ENCODE measurements around the gene ADARB2.

Gene ADARB2

GRCh38 chr10:1668399-1668798 lies 68.9 kb downstream of the ADARB2 start:
- no peak for DNase-seq (ENCODE audit: insufficient read length, low spot score)
- TF ChIP-seq TAF1 (IDR thresholded peaks at IDR 0.05; ENCODE audit: low read depth, low read length) (no peak), POLR2A (IDR thresholded peaks at IDR 0.05; ENCODE audit: low read depth, low read length) (no peak), POU2F2 (IDR thresholded peaks at IDR 0.05; ENCODE audit: low read depth, low read length) (no peak)
- no peak for FAIRE-seq

GRCh38 chr10:1667392-1667791 lies 69.9 kb downstream of the ADARB2 start:
- no peak for TF ChIP-seq PAX5 (IDR thresholded peaks at IDR 0.05; ENCODE audit: insufficient read depth, low read length, severe bottlenecking)
- no peak for TF ChIP-seq POU2F2 (IDR thresholded peaks at IDR 0.05; ENCODE audit: low read depth, low read length)
- TF ChIP-seq POLR2A (IDR thresholded peaks at IDR 0.05; ENCODE audit: low read depth, low read length): no peak
- TF ChIP-seq POLR2AphosphoS5 (IDR thresholded peaks at IDR 0.05; ENCODE audit: low read depth, low read length): no peak
- no peak for TF ChIP-seq TAF1 (IDR thresholded peaks at IDR 0.05; ENCODE audit: low read depth, low read length)
- TF ChIP-seq SPI1 (IDR thresholded peaks at IDR 0.05; ENCODE audit: low read depth, low read length): no peak
- FAIRE-seq (no peak), DNase-seq (ENCODE audit: insufficient read length, low spot score) (no peak)

DNA sequence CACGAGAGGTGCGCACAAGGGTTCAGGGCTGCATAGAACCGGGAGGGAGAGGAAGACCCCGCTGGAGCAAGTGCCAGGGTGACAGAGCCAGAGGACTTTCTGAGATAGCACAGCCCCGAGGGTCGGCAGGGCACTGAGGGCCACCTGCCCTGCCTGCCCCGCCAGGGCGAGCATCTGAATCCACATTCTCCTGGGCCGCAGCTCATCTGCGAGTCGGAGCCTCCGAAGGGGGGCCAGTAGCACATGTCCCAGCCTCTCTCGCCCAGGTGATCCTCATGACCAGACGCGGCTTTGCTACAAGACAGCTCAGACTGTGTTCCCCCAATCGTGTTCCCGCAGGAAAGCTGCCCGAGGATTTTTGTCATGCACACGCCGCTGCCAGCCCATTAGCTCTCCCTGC lies 71.2 kb downstream of the ADARB2 start:
- TF ChIP-seq TAF1 (IDR thresholded peaks at IDR 0.05; ENCODE audit: low read depth, low read length): no peak
- no peak for TF ChIP-seq POLR2A (IDR thresholded peaks at IDR 0.05; ENCODE audit: low read depth, low read length)
- no peak for TF ChIP-seq PAX5 (IDR thresholded peaks at IDR 0.05; ENCODE audit: insufficient read depth, low read length, severe bottlenecking)
- no peak for TF ChIP-seq POLR2AphosphoS5 (IDR thresholded peaks at IDR 0.05; ENCODE audit: low read depth, low read length)
- no peak for TF ChIP-seq SPI1 (IDR thresholded peaks at IDR 0.05; ENCODE audit: low read depth, low read length)
- TF ChIP-seq POU2F2 (IDR thresholded peaks at IDR 0.05; ENCODE audit: low read depth, low read length): no peak
- DNase-seq (ENCODE audit: insufficient read length, low spot score) (no peak), FAIRE-seq (no peak)

DNA sequence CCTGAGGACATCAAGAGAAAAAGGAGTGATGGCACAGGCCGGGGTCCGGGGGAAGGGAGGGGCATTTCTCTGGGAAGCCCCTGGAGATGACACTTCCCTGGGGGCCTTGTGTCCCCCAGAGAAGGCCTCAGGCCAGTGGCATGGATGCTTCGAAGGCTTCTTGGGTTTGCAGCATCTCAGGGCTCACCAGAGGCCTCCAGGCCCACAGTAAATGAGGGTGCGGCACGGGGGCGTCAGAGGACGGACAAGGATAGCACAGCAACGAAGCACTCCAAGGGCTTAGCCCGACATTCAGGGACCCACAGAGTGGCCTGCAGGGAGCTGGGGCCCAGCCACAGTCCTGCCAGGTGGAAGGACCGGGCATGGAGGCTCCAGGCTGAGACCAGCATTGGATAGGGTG lies 71.6 kb downstream of the ADARB2 start:
- DNase-seq (ENCODE audit: insufficient read length, low spot score) (no peak), FAIRE-seq (no peak)
- TF ChIP-seq POLR2AphosphoS5 (IDR thresholded peaks at IDR 0.05; ENCODE audit: low read depth, low read length) (no peak), POU2F2 (IDR thresholded peaks at IDR 0.05; ENCODE audit: low read depth, low read length) (no peak), SPI1 (IDR thresholded peaks at IDR 0.05; ENCODE audit: low read depth, low read length) (no peak), POLR2A (IDR thresholded peaks at IDR 0.05; ENCODE audit: low read depth, low read length) (no peak), PAX5 (IDR thresholded peaks at IDR 0.05; ENCODE audit: insufficient read depth, low read length, severe bottlenecking) (no peak), TAF1 (IDR thresholded peaks at IDR 0.05; ENCODE audit: low read depth, low read length) (no peak)

- DNase-seq (ENCODE audit: insufficient read length, low spot score): no peak
- FAIRE-seq: no peak
- TF ChIP-seq POU2F2 (IDR thresholded peaks at IDR 0.05; ENCODE audit: low read depth, low read length) (no peak), POLR2AphosphoS5 (IDR thresholded peaks at IDR 0.05; ENCODE audit: low read depth, low read length) (no peak), TAF1 (IDR thresholded peaks at IDR 0.05; ENCODE audit: low read depth, low read length) (no peak), POLR2A (IDR thresholded peaks at IDR 0.05; ENCODE audit: low read depth, low read length) (no peak), PAX5 (IDR thresholded peaks at IDR 0.05; ENCODE audit: insufficient read depth, low read length, severe bottlenecking) (no peak), SPI1 (IDR thresholded peaks at IDR 0.05; ENCODE audit: low read depth, low read length) (no peak)
Measured at GRCh38 chr10:1665021-1665661, 72.2 kb downstream of the ADARB2 start.

DNA sequence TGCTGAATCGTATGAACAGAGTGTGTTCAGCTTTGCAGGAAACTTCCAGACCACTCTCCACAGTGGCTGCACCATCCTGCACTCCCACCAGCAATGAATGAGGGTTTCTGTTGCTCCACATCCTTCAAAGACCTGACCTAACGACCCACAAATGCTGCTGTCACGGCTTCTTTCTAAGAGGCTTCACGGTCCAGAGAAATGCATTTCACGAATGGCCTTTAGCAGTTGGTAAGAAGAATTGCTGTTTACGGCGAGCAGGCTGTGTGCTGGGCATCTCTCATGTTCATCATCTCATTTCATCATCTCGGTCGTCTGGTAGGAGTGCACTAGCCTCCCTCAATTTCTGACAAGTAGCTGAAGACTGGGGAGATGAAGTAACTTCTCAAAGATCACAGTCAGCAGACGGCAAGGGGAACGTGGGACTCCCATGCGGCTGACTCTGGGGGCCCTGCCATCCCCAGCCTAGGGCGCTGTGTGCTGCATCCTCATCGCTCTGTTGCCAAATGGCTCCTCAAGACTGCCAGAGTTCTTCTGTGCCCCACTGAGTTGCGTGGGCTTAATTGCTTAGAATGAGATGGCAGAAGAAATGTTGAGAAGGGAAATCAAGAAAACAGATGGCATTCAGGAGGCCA lies 72.9 kb downstream of the ADARB2 start:
- FAIRE-seq (no peak), DNase-seq (ENCODE audit: insufficient read length, low spot score) (no peak)
- TF ChIP-seq TAF1 (IDR thresholded peaks at IDR 0.05; ENCODE audit: low read depth, low read length): no peak
- TF ChIP-seq PAX5 (IDR thresholded peaks at IDR 0.05; ENCODE audit: insufficient read depth, low read length, severe bottlenecking): no peak
- TF ChIP-seq POLR2A (IDR thresholded peaks at IDR 0.05; ENCODE audit: low read depth, low read length): no peak
- TF ChIP-seq POLR2AphosphoS5 (IDR thresholded peaks at IDR 0.05; ENCODE audit: low read depth, low read length): no peak
- no peak for TF ChIP-seq SPI1 (IDR thresholded peaks at IDR 0.05; ENCODE audit: low read depth, low read length)
- no peak for TF ChIP-seq POU2F2 (IDR thresholded peaks at IDR 0.05; ENCODE audit: low read depth, low read length)

GRCh38 chr10:1663226-1663625 lies 74.1 kb downstream of the ADARB2 start:
- no peak for DNase-seq (ENCODE audit: insufficient read length, low spot score)
- no peak for FAIRE-seq
- no peak for TF ChIP-seq SPI1 (IDR thresholded peaks at IDR 0.05; ENCODE audit: low read depth, low read length)
- no peak for TF ChIP-seq POLR2A (IDR thresholded peaks at IDR 0.05; ENCODE audit: low read depth, low read length)
- TF ChIP-seq TAF1 (IDR thresholded peaks at IDR 0.05; ENCODE audit: low read depth, low read length): no peak
- no peak for TF ChIP-seq PAX5 (IDR thresholded peaks at IDR 0.05; ENCODE audit: insufficient read depth, low read length, severe bottlenecking)
- TF ChIP-seq POLR2AphosphoS5 (IDR thresholded peaks at IDR 0.05; ENCODE audit: low read depth, low read length): no peak
- TF ChIP-seq POU2F2 (IDR thresholded peaks at IDR 0.05; ENCODE audit: low read depth, low read length): no peak

DNA sequence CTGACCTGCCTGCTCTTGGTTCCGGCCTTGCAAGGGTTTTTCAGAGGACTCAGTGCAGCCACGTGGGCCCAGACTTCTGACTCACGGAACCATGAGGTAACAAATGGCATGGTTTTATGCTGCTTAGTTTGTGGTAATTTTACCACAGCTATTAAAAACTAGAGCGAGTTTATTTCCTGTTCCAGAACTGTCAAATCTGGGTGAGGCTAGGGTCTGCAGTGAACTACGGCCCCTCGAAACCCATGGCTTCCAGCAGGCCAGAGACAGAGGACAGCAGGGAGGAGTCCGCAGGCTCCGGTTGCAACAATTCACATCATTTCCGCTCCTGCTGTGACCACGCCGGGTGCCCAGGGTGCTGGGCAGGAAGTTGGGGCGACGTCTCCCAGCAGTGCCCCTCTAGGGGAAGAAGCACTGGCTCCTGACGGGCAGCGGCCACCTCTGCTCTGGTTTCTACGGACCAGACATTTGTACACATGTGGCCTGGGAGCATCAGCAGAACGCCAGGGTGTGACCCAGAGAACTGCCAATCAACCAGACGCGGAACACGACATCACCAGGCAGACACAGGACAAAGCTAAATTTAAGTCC lies 74.8 kb downstream of the ADARB2 start:
- FAIRE-seq (peak; percentile 87), DNase-seq (ENCODE audit: insufficient read length, low spot score) (peak; percentile 46)
- TF ChIP-seq POLR2A (IDR thresholded peaks at IDR 0.05; ENCODE audit: low read depth, low read length): no peak
- TF ChIP-seq PAX5 (IDR thresholded peaks at IDR 0.05; ENCODE audit: insufficient read depth, low read length, severe bottlenecking): no peak

DNA sequence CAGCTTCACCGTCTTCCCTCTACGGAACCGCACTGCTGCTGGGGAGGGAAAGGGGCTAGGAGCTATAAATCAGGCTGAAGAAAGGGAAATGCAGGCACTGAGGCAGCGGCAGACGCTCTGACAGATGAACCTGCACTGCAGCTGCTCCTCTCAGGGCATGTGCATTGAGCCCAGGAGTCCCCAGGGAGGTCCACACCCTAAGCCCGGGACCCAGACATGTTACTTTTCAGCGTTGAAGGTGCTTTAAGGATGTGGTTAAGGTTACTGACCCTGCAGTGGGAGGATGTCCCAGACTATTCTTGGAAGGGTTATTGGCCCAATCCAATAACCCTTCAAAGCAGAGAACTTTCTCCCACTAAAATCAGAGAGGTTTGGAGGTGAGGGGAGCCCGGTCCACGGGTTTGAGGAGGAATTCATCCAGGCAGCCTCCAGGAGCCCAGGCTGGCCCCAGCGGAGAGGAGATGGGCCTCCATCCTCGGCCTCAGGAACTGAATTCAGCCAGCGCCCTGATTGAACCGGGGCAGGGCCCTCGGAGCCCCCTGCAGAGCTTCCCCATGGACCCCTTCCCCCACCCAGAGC lies 75.4 kb downstream of the ADARB2 start:
- DNase-seq (ENCODE audit: insufficient read length, low spot score): peak; percentile 49
- no peak for FAIRE-seq
- TF ChIP-seq POU2F2 (IDR thresholded peaks at IDR 0.05; ENCODE audit: low read depth, low read length): 0 out of 2 replicates have a peak, but pooled peaks have one; percentile 16
- TF ChIP-seq POLR2AphosphoS5 (IDR thresholded peaks at IDR 0.05; ENCODE audit: low read depth, low read length): no peak
